Effector memory CD8-positive, alpha-beta T cell (primary cell): Measurements from ENCODE around the gene CTIF.

Experiments used
- ATAC-seq: fragments of 150-1000 bp; cut with Tn5 transposase; replicated peaks from 2 replicates; pipeline ENCODE4 v1.10.0; 2021; ENCODE audit warnings: mild to moderate bottlenecking, moderate library complexity
- DNase-seq, 3 experiments: peaks; one replicate each; pipeline ENCODE4 v3.0.0; 2021
- H3K27ac Mint-ChIP-seq, 2 donors: one replicate each; pipeline ENCODE4 v1.8.0; 2022; ENCODE audit warnings: mild to moderate bottlenecking in 2 of 2, mixed read lengths in 2 of 2, moderate library complexity in 2 of 2
- H3K27me3 Mint-ChIP-seq, 2 donors: one replicate each; pipeline ENCODE4 v1.8.0; 2022; ENCODE audit warnings: mixed read lengths in 2 of 2
- H3K36me3 Mint-ChIP-seq: one replicate; pipeline ENCODE4 v1.8.0; 2022; ENCODE audit warnings: mild to moderate bottlenecking, moderate library complexity, mixed read lengths; ENCODE audit not compliant: insufficient read depth
- H3K4me1 Mint-ChIP-seq, 2 donors: one replicate each; pipeline ENCODE4 v1.8.0; 2022; ENCODE audit warnings: low read depth in 2 of 2, mixed read lengths in 2 of 2
- H3K4me3 Mint-ChIP-seq, 2 donors: one replicate each; pipeline ENCODE4 v1.8.0; 2022; ENCODE audit warnings: mild to moderate bottlenecking in 2 of 2, mixed read lengths in 2 of 2, moderate library complexity in 2 of 2
- H3K9me3 Mint-ChIP-seq, 2 donors: one replicate each; pipeline ENCODE4 v1.8.0; 2022; ENCODE audit warnings: mixed read lengths in 2 of 2

The CTIF gene

GRCh38 chr18:48594471-48595094, 55.8 kb downstream of the CTIF start:
- H3K9me3 Mint-ChIP-seq: no peaks in the 10 kb centered on the region
- H3K36me3 Mint-ChIP-seq: no peaks in the 10 kb centered on the region
- no peak for ATAC-seq
- H3K4me3 Mint-ChIP-seq: no peak overlapping the region
- no peaks in the 10 kb centered on the region for H3K4me1 Mint-ChIP-seq
- no peaks in the 10 kb centered on the region for H3K27me3 Mint-ChIP-seq
- no peak overlapping the region for H3K27ac Mint-ChIP-seq
- no peak for DNase-seq

GRCh38 chr18:48595703-48596218, 56.9 kb downstream of the CTIF start:
- H3K27ac Mint-ChIP-seq: no peak overlapping the region
- no peaks in the 10 kb centered on the region for H3K27me3 Mint-ChIP-seq
- peaks cover 0 to 8% of the 10 kb centered on the region in 2 donors for H3K4me1 Mint-ChIP-seq
- DNase-seq (no peak), ATAC-seq (no peak)
- no peaks in the 10 kb centered on the region for H3K36me3 Mint-ChIP-seq
- H3K4me3 Mint-ChIP-seq: no peak overlapping the region
- H3K9me3 Mint-ChIP-seq: no peaks in the 10 kb centered on the region

- no peaks in the 10 kb centered on the region for H3K27me3 Mint-ChIP-seq
Observed at GRCh38 chr18:48597110-48597509, 58.3 kb downstream of the CTIF start.

GRCh38 chr18:48597671-48598070, 58.8 kb downstream of the CTIF start:
- DNase-seq: no peak
- no peaks in the 10 kb centered on the region for H3K36me3 Mint-ChIP-seq
- no peak overlapping the region for H3K4me3 Mint-ChIP-seq
- peaks cover 0 to 3% of the 10 kb centered on the region in 2 donors for H3K9me3 Mint-ChIP-seq
- no peaks in the 10 kb centered on the region for H3K27me3 Mint-ChIP-seq
- ATAC-seq: no peak
- H3K27ac Mint-ChIP-seq: no peak overlapping the region
- H3K4me1 Mint-ChIP-seq: peaks cover 0 to 8% of the 10 kb centered on the region in 2 donors

More at GRCh38 chr18:48597110-48597509, 58.3 kb downstream of the CTIF start:
- Mint-ChIP-seq H3K9me3 (no peaks in the 10 kb centered on the region), H3K4me3 (no peak overlapping the region), H3K27ac (no peak overlapping the region), H3K4me1 (peaks cover 0 to 8% of the 10 kb centered on the region in 2 donors), H3K36me3 (no peaks in the 10 kb centered on the region)
- no peak for DNase-seq
- no peak for ATAC-seq

- no peak for DNase-seq
- no peaks in the 10 kb centered on the region for H3K36me3 Mint-ChIP-seq
- no peak overlapping the region for H3K4me3 Mint-ChIP-seq
- H3K27ac Mint-ChIP-seq: no peak overlapping the region
- ATAC-seq: no peak
- peaks cover 0 to 8% of the 10 kb centered on the region in 2 donors for H3K9me3 Mint-ChIP-seq
- peaks cover 0 to 8% of the 10 kb centered on the region in 2 donors for H3K4me1 Mint-ChIP-seq
- no peaks in the 10 kb centered on the region for H3K27me3 Mint-ChIP-seq
Observed at GRCh38 chr18:48599391-48599790, 60.6 kb downstream of the CTIF start.

GRCh38 chr18:48600046-48600445, 61.2 kb downstream of the CTIF start:
- Mint-ChIP-seq H3K27ac (no peak overlapping the region), H3K9me3 (peaks cover 0 to 8% of the 10 kb centered on the region in 2 donors), H3K36me3 (no peaks in the 10 kb centered on the region), H3K27me3 (no peaks in the 10 kb centered on the region), H3K4me1 (peaks cover 0 to 8% of the 10 kb centered on the region in 2 donors), H3K4me3 (no peak overlapping the region)
- no peak for DNase-seq
- ATAC-seq: no peak

- ATAC-seq (no peak), DNase-seq (no peak)
- Mint-ChIP-seq H3K27ac (no peak overlapping the region), H3K4me1 (peaks cover 0 to 8% of the 10 kb centered on the region in 2 donors), H3K4me3 (no peak overlapping the region), H3K9me3 (peaks cover 0 to 8% of the 10 kb centered on the region in 2 donors), H3K27me3 (no peaks in the 10 kb centered on the region), H3K36me3 (no peaks in the 10 kb centered on the region)
Observed at GRCh38 chr18:48600456-48601090, 61.7 kb downstream of the CTIF start.

GRCh38 chr18:48601343-48601742, 62.5 kb downstream of the CTIF start:
- H3K27ac Mint-ChIP-seq: no peak overlapping the region
- DNase-seq: no peak
- H3K9me3 Mint-ChIP-seq: peaks cover 0 to 8% of the 10 kb centered on the region in 2 donors
- H3K36me3 Mint-ChIP-seq: no peaks in the 10 kb centered on the region
- no peak overlapping the region for H3K4me3 Mint-ChIP-seq
- H3K27me3 Mint-ChIP-seq: no peaks in the 10 kb centered on the region
- peaks cover 0 to 8% of the 10 kb centered on the region in 2 donors for H3K4me1 Mint-ChIP-seq
- ATAC-seq: no peak

- Mint-ChIP-seq H3K36me3 (no peaks in the 10 kb centered on the region), H3K27me3 (no peaks in the 10 kb centered on the region)
Observed at GRCh38 chr18:48602759-48603390, 64.0 kb downstream of the CTIF start.

GRCh38 chr18:48605408-48605845, 66.6 kb downstream of the CTIF start:
- Mint-ChIP-seq H3K36me3 (no peaks in the 10 kb centered on the region), H3K27ac (no peak overlapping the region), H3K9me3 (peaks cover 0 to 8% of the 10 kb centered on the region in 2 donors), H3K4me3 (no peak overlapping the region), H3K27me3 (no peaks in the 10 kb centered on the region), H3K4me1 (peaks cover 0 to 2% of the 10 kb centered on the region in 2 donors)
- ATAC-seq (no peak), DNase-seq (no peak)

More at GRCh38 chr18:48602759-48603390, 64.0 kb downstream of the CTIF start:
- DNase-seq: no peak
- Mint-ChIP-seq H3K4me3 (no peak overlapping the region), H3K9me3 (peaks cover 0 to 8% of the 10 kb centered on the region in 2 donors), H3K27ac (no peak overlapping the region), H3K4me1 (peaks cover 0 to 8% of the 10 kb centered on the region in 2 donors)
- ATAC-seq: no peak

GRCh38 chr18:48607056-48607984, 68.5 kb downstream of the CTIF start:
- no peak overlapping the region for H3K27ac Mint-ChIP-seq
- DNase-seq (no peak), ATAC-seq (no peak)
- H3K9me3 Mint-ChIP-seq: peaks cover 0 to 8% of the 10 kb centered on the region in 2 donors
- H3K36me3 Mint-ChIP-seq: no peaks in the 10 kb centered on the region
- H3K4me1 Mint-ChIP-seq: peaks cover 0 to 2% of the 10 kb centered on the region in 2 donors
- no peaks in the 10 kb centered on the region for H3K27me3 Mint-ChIP-seq
- no peak overlapping the region for H3K4me3 Mint-ChIP-seq

- no peak for DNase-seq
- Mint-ChIP-seq H3K36me3 (no peaks in the 10 kb centered on the region), H3K27ac (no peak overlapping the region), H3K4me3 (no peak overlapping the region), H3K4me1 (peaks cover 0 to 2% of the 10 kb centered on the region in 2 donors), H3K9me3 (no peaks in the 10 kb centered on the region), H3K27me3 (no peaks in the 10 kb centered on the region)
- ATAC-seq: no peak
Observed at GRCh38 chr18:48608581-48608980, 69.8 kb downstream of the CTIF start.

- DNase-seq (no peak), ATAC-seq (no peak)
- H3K9me3 Mint-ChIP-seq: no peaks in the 10 kb centered on the region
- peaks cover 0 to 2% of the 10 kb centered on the region in 2 donors for H3K4me1 Mint-ChIP-seq
- no peaks in the 10 kb centered on the region for H3K36me3 Mint-ChIP-seq
- no peaks in the 10 kb centered on the region for H3K27me3 Mint-ChIP-seq
- no peak overlapping the region for H3K4me3 Mint-ChIP-seq
- no peak overlapping the region for H3K27ac Mint-ChIP-seq
Observed at GRCh38 chr18:48609114-48609513, 70.3 kb downstream of the CTIF start.
